Activated B cell treated with CpG ODN at 0.5 μM for 24 hours (primary cell): ENCODE results near the gene SPACA4. TPM values are rescaled to one million over a fixed set of nuclear protein-coding genes. Genes with fewer than 3 reads are reported as not detected.
A peak's percentile ranks its signal among the peaks of the same experiment; 100 is the strongest.

Experiments used
- ATAC-seq: fragments of 200-7000 bp; cut with Tn5 transposase; one replicate; pipeline ENCODE4 v1.10.0; 2021; ENCODE audit warnings: low read depth, mild to moderate bottlenecking, moderate library complexity
- CTCF ChIA-PET: fragments of 350-600 bp; sonication (Branson Sonifier 250); formaldehyde crosslinking; loops from one replicate; lab custom pipeline; 2021; ENCODE audit warnings: antibody characterized with exemption; lab: Charles Lee
- POLR2A ChIA-PET: fragments of 350-600 bp; sonication (Branson Sonifier 250); formaldehyde crosslinking; loops from one replicate; lab custom pipeline; 2021; ENCODE audit warnings: antibody characterized with exemption; lab: Charles Lee
- DNase-seq: peaks from one replicate; pipeline ENCODE4 v3.0.0; 2022
- H3K27ac Mint-ChIP-seq: one replicate; pipeline ENCODE4 v1.8.0; 2020; ENCODE audit warnings: mixed read lengths
- H3K27me3 Mint-ChIP-seq: one replicate; pipeline ENCODE4 v1.8.0; 2021; ENCODE audit warnings: mixed read lengths
- H3K36me3 Mint-ChIP-seq: one replicate; pipeline ENCODE4 v1.8.0; 2021; ENCODE audit warnings: low read depth, mixed read lengths
- H3K4me1 Mint-ChIP-seq: one replicate; pipeline ENCODE4 v1.8.0; 2021; ENCODE audit warnings: mixed read lengths
- H3K4me3 Mint-ChIP-seq: one replicate; pipeline ENCODE4 v1.8.0; 2020; ENCODE audit warnings: mild to moderate bottlenecking, mixed read lengths
- H3K9me3 Mint-ChIP-seq: one replicate; pipeline ENCODE4 v1.8.0; 2020; ENCODE audit warnings: mixed read lengths
- intact Hi-C: fragments of 100-400 bp; cut with micrococcal nuclease; formaldehyde crosslinking; loops from one replicate; pipeline ENCODE4 v1.15.1; 2024
- total RNA-seq: library from RNA; stranded (reverse); gene quantifications from 2 replicates; pipeline ENCODE4 v1.2.3, GENCODE V29; 2022
- TF ChIP-seq, protein P1 (sequence below): fragments of 200-600 bp; IDR thresholded peaks from one replicate; pipeline ENCODE4 v1.8.0; 2022; ENCODE audit warnings: antibody characterized with exemption, mild to moderate bottlenecking

SPACA4 gene
- total RNA-seq, 1 donor from 2014 or later, result not detected

DNA sequence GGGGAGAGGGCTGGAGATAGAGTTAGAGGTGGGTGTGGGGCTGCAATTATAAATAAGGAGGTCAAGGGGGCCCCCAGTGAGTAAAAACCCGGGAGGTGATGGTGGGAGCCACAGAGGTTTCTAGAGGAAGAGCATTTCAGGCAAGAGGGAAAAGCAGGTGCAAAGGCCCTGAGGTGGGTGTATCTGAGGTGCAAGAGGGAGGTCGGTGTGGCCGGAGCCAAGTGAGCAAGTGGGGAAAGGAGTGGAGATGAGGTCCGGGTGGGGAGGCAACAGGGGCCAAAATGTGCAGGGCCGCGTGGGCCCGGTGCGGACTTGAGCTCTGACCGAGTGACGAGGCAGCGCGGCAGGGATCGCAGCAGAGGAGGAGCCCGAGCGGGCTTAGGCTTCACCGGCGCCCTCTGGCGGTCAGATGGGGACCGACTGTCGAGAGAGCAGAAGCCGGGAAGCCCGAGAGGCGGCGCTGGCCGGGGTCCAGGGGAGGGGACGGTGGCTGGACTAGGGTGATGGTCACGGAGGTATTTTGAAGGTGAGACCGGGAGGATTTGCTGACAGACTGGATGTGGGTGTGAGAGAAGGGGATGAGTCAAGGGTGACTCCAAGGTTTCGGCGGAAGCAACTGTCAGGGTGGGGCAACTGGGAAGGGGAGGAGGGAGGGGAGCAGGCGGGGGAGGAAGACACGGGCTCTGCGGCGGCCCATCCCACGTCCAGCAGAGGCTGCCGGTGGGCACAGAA is 17.7 kb upstream of the SPACA4 start:
- intact Hi-C loops, result loop anchor here (1.0 to 5.0 kb wide), 5 partner anchors 19 to 322 kb away; no protein-coding TSS in a partner anchor
- ChIA-PET POLR2A (interaction anchor here (0.5 to 2.1 kb wide), 4 partner anchors 30 to 473 kb away, joined by 3 to 8 read pairs (median 4); partner anchors contain the start of genes EMP3, RPL18 and SPHK2), CTCF (interaction anchor here (0.9 to 4.5 kb wide), 13 partner anchors 9 to 328 kb away, joined by 3 to 26 read pairs (median 4); partner anchors contain the start of genes RPL18 and SPHK2)

DNA sequence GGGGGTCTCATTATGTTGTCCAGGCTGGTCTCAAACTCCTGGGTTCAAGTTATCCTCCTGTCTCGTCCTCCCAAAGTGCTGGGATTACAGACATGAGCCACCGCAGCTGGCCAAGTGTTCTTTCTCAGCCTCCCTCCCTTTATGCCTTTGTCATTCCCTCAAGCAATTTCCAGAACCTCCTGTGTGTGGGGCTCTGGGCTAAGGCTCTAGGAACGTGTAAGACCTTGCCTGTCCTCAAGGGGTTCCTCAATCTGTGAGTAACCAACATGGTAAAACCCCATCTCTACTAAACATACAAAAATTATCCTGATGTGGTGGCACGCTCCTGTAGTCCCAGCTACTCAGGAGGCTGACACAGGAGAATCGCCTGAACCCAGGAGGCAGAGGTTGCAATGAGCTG is 15.5 kb upstream of the SPACA4 start:
- TF ChIP-seq, protein P1, sequence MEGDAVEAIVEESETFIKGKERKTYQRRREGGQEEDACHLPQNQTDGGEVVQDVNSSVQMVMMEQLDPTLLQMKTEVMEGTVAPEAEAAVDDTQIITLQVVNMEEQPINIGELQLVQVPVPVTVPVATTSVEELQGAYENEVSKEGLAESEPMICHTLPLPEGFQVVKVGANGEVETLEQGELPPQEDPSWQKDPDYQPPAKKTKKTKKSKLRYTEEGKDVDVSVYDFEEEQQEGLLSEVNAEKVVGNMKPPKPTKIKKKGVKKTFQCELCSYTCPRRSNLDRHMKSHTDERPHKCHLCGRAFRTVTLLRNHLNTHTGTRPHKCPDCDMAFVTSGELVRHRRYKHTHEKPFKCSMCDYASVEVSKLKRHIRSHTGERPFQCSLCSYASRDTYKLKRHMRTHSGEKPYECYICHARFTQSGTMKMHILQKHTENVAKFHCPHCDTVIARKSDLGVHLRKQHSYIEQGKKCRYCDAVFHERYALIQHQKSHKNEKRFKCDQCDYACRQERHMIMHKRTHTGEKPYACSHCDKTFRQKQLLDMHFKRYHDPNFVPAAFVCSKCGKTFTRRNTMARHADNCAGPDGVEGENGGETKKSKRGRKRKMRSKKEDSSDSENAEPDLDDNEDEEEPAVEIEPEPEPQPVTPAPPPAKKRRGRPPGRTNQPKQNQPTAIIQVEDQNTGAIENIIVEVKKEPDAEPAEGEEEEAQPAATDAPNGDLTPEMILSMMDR, result no peak
- intact Hi-C loops, result no loop called here
- Mint-ChIP-seq H3K4me3 (no peak overlapping the region), H3K36me3 (no peaks in the 10 kb centered on the region), H3K9me3 (no peaks in the 10 kb centered on the region), H3K4me1 (peaks cover 9% of the 10 kb centered on the region), H3K27ac (no peak overlapping the region), H3K27me3 (peaks cover 9% of the 10 kb centered on the region)
- CTCF ChIA-PET, result interaction anchor here (1.0 to 4.5 kb wide), 2 partner anchors 18 to 102 kb away, joined by 3 to 26 read pairs; no protein-coding TSS in a partner anchor
- DNase-seq, result no peak
- POLR2A ChIA-PET, result no interaction called here
- no peak for ATAC-seq

More for the DNA sequence above, 17.7 kb upstream of the SPACA4 start:
- ATAC-seq, result peak; percentile 93
- H3K27ac Mint-ChIP-seq, result no peak overlapping the region
- no peaks in the 10 kb centered on the region for H3K9me3 Mint-ChIP-seq
- peak; percentile 84 for DNase-seq
- peaks cover 15% of the 10 kb centered on the region for H3K4me1 Mint-ChIP-seq
- TF ChIP-seq, protein P1, result peak; percentile 58
- H3K4me3 Mint-ChIP-seq, result peak overlapping the region; percentile 80
- H3K36me3 Mint-ChIP-seq, result no peaks in the 10 kb centered on the region
- peaks cover 9% of the 10 kb centered on the region for H3K27me3 Mint-ChIP-seq

- ATAC-seq (no peak), DNase-seq (no peak)
- H3K4me1 Mint-ChIP-seq, result no peaks in the 10 kb centered on the region
- no peak overlapping the region for H3K27ac Mint-ChIP-seq
- H3K4me3 Mint-ChIP-seq, result no peak overlapping the region
- TF ChIP-seq, protein P1, result no peak
- intact Hi-C loops, result no loop called here
- ChIA-PET POLR2A (interaction anchor here (0.6 kb wide), 1 partner anchor 331 kb away, joined by 5 read pairs; no protein-coding TSS in a partner anchor), CTCF (interaction anchor here (0.7 to 1.9 kb wide), 2 partner anchors 11 to 14 kb away, joined by 3 to 6 read pairs; no protein-coding TSS in a partner anchor)
- H3K9me3 Mint-ChIP-seq, result no peaks in the 10 kb centered on the region
- peaks cover 4% of the 10 kb centered on the region for H3K27me3 Mint-ChIP-seq
- H3K36me3 Mint-ChIP-seq, result no peaks in the 10 kb centered on the region
Observed at GRCh38 chr19:48595171-48595570, 11.4 kb upstream of the SPACA4 start.

- POLR2A ChIA-PET, result interaction anchor here (0.6 kb wide), 1 partner anchor 332 kb away, joined by 5 read pairs; no protein-coding TSS in a partner anchor
- no peak for ATAC-seq
- no peak overlapping the region for H3K27ac Mint-ChIP-seq
Observed at GRCh38 chr19:48595833-48596232, 10.7 kb upstream of the SPACA4 start.

More at GRCh38 chr19:48595833-48596232, 10.7 kb upstream of the SPACA4 start:
- Mint-ChIP-seq H3K27me3 (no peaks in the 10 kb centered on the region), H3K36me3 (no peaks in the 10 kb centered on the region), H3K9me3 (no peaks in the 10 kb centered on the region), H3K4me1 (no peaks in the 10 kb centered on the region), H3K4me3 (no peak overlapping the region)
- DNase-seq, result no peak
- CTCF ChIA-PET, result no interaction called here
- intact Hi-C loops, result no loop called here
- TF ChIP-seq, protein P1, result no peak
